Nephron (organoid): ENCODE results near the gene OR5K3.
"Not testable (repeated sequence)": the region's sequence is repeated elsewhere in the genome, so short reads cannot be mapped to it uniquely, and the experiment has no call there.

Experiments
- H3K27ac Mint-ChIP-seq, 3 experiments: 2 replicates each; pipeline ENCODE4 v1.8.0; 2020; ENCODE audit warnings: mixed read lengths in 3 of 3, mild to moderate bottlenecking in 2 of 3, moderate library complexity in 1 of 3
- H3K27me3 Mint-ChIP-seq: 2 replicates; pipeline ENCODE4 v1.8.0; 2021; ENCODE audit warnings: low read depth, mild to moderate bottlenecking, moderate library complexity, mixed read lengths
- H3K36me3 Mint-ChIP-seq: 2 replicates; pipeline ENCODE4 v1.8.0; 2020; ENCODE audit warnings: low read depth, mixed read lengths
- H3K4me1 Mint-ChIP-seq: 2 replicates; pipeline ENCODE4 v1.8.0; 2020; ENCODE audit warnings: mixed read lengths
- H3K4me3 Mint-ChIP-seq, 3 experiments: 2 replicates each; pipeline ENCODE4 v1.8.0; 2020; ENCODE audit warnings: mild to moderate bottlenecking in 3 of 3, mixed read lengths in 3 of 3, moderate library complexity in 2 of 3
- H3K9me3 Mint-ChIP-seq: 2 replicates; pipeline ENCODE4 v1.8.0; 2020; ENCODE audit warnings: mixed read lengths
- CTCF ChIP-seq, 3 experiments: fragments of 200-600 bp; sonication (generic); IDR thresholded peaks; one replicate each; pipeline ENCODE4 v1.5.0; 2021; ENCODE audit warnings: antibody characterized with exemption in 3 of 3; ENCODE audit not compliant: unreplicated experiment in 3 of 3

The OR5K3 gene

GRCh38 chr3:98371853-98372252 lies 18.6 kb upstream of the OR5K3 start:
- H3K36me3 Mint-ChIP-seq: no peaks in the 10 kb centered on the region
- no peak overlapping the region for H3K4me3 Mint-ChIP-seq
- H3K4me1 Mint-ChIP-seq: no peaks in the 10 kb centered on the region
- TF ChIP-seq CTCF (IDR thresholded peaks at IDR 0.05; ENCODE audit: unreplicated experiment in 3 of 3): no peak
- H3K27me3 Mint-ChIP-seq: no peaks in the 10 kb centered on the region
- no peaks in the 10 kb centered on the region for H3K9me3 Mint-ChIP-seq
- H3K27ac Mint-ChIP-seq: no peak overlapping the region

- Mint-ChIP-seq H3K4me3 (no peak overlapping the region), H3K36me3 (no peaks in the 10 kb centered on the region), H3K4me1 (no peaks in the 10 kb centered on the region), H3K9me3 (no peaks in the 10 kb centered on the region), H3K27me3 (no peaks in the 10 kb centered on the region), H3K27ac (no peak overlapping the region)
- no peak for TF ChIP-seq CTCF (IDR thresholded peaks at IDR 0.05; ENCODE audit: unreplicated experiment in 3 of 3)
Measured at GRCh38 chr3:98372445-98372844, 18.0 kb upstream of the OR5K3 start.

GRCh38 chr3:98376631-98377030 lies 13.8 kb upstream of the OR5K3 start:
- no peaks in the 10 kb centered on the region for H3K9me3 Mint-ChIP-seq
- H3K4me3 Mint-ChIP-seq: no peak overlapping the region
- H3K36me3 Mint-ChIP-seq: no peaks in the 10 kb centered on the region
- no peak overlapping the region for H3K27ac Mint-ChIP-seq
- no peak for TF ChIP-seq CTCF (IDR thresholded peaks at IDR 0.05; ENCODE audit: unreplicated experiment in 3 of 3)
- no peaks in the 10 kb centered on the region for H3K4me1 Mint-ChIP-seq
- H3K27me3 Mint-ChIP-seq: no peaks in the 10 kb centered on the region

- H3K27ac Mint-ChIP-seq: no peak overlapping the region
- H3K27me3 Mint-ChIP-seq: no peaks in the 10 kb centered on the region
- no peaks in the 10 kb centered on the region for H3K36me3 Mint-ChIP-seq
- no peaks in the 10 kb centered on the region for H3K9me3 Mint-ChIP-seq
- no peak overlapping the region for H3K4me3 Mint-ChIP-seq
- no peaks in the 10 kb centered on the region for H3K4me1 Mint-ChIP-seq
- TF ChIP-seq CTCF (IDR thresholded peaks at IDR 0.05; ENCODE audit: unreplicated experiment in 3 of 3): no peak
Measured at GRCh38 chr3:98388147-98388546, 2.3 kb upstream of the OR5K3 start.

- H3K36me3 Mint-ChIP-seq: no peaks in the 10 kb centered on the region
- H3K27me3 Mint-ChIP-seq: no peaks in the 10 kb centered on the region
- H3K4me1 Mint-ChIP-seq: no peaks in the 10 kb centered on the region
- no peak overlapping the region for H3K4me3 Mint-ChIP-seq
- peaks cover 10% of the 10 kb centered on the region for H3K9me3 Mint-ChIP-seq
- TF ChIP-seq CTCF (IDR thresholded peaks at IDR 0.05; ENCODE audit: unreplicated experiment in 3 of 3): no peak
- H3K27ac Mint-ChIP-seq: no peak overlapping the region
Measured at GRCh38 chr3:98395101-98395500, 4.6 kb downstream of the OR5K3 start.

GRCh38 chr3:98396482-98396881 lies 6.0 kb downstream of the OR5K3 start:
- H3K9me3 Mint-ChIP-seq: peaks cover 18% of the 10 kb centered on the region
- not testable (repeated sequence) for H3K27ac Mint-ChIP-seq, H3K36me3 Mint-ChIP-seq, H3K4me1 Mint-ChIP-seq, H3K4me3 Mint-ChIP-seq, H3K27me3 Mint-ChIP-seq
